Activated naive CD4-positive, alpha-beta T cell treated with anti-CD3 and anti-CD28 coated beads, Interleukin-2, amount 50 U/mL, for 24 hours (primary cell): ENCODE measurements around the gene RASA3.

Source experiments
- H3K27ac Mint-ChIP-seq: one replicate; pipeline ENCODE4 v1.8.0; 2021; ENCODE audit warnings: mild to moderate bottlenecking, mixed read lengths
- H3K27me3 Mint-ChIP-seq: one replicate; pipeline ENCODE4 v1.8.0; 2021; ENCODE audit warnings: mixed read lengths
- H3K36me3 Mint-ChIP-seq: one replicate; pipeline ENCODE4 v1.8.0; 2021; ENCODE audit warnings: mixed read lengths
- H3K4me1 Mint-ChIP-seq: one replicate; pipeline ENCODE4 v1.8.0; 2021; ENCODE audit warnings: mixed read lengths
- H3K4me3 Mint-ChIP-seq: one replicate; pipeline ENCODE4 v1.8.0; 2021; ENCODE audit warnings: mild to moderate bottlenecking, mixed read lengths
- H3K9me3 Mint-ChIP-seq: one replicate; pipeline ENCODE4 v1.8.0; 2021; ENCODE audit warnings: mixed read lengths

RASA3 gene

GRCh38 chr13:114097212-114097892, 35.1 kb downstream of the RASA3 start:
- peaks cover 78% of the 10 kb centered on the region for H3K4me1 Mint-ChIP-seq
- peak overlapping the region; percentile 95 for H3K27ac Mint-ChIP-seq
- H3K4me3 Mint-ChIP-seq = peak overlapping the region; percentile 47
- peaks cover 19% of the 10 kb centered on the region for H3K36me3 Mint-ChIP-seq
- peaks cover 9% of the 10 kb centered on the region for H3K9me3 Mint-ChIP-seq
- H3K27me3 Mint-ChIP-seq = no peaks in the 10 kb centered on the region

GRCh38 chr13:114096811-114097211, 35.6 kb downstream of the RASA3 start:
- H3K36me3 Mint-ChIP-seq = peaks cover 24% of the 10 kb centered on the region
- H3K4me3 Mint-ChIP-seq = peak overlapping the region; percentile 47
- peak overlapping the region; percentile 95 for H3K27ac Mint-ChIP-seq
- peaks cover 78% of the 10 kb centered on the region for H3K4me1 Mint-ChIP-seq
- H3K9me3 Mint-ChIP-seq = peaks cover 14% of the 10 kb centered on the region
- H3K27me3 Mint-ChIP-seq = no peaks in the 10 kb centered on the region

- Mint-ChIP-seq H3K9me3 (peaks cover 19% of the 10 kb centered on the region), H3K36me3 (peaks cover 29% of the 10 kb centered on the region), H3K27me3 (no peaks in the 10 kb centered on the region), H3K27ac (peak overlapping the region; percentile 95), H3K4me3 (no peak overlapping the region), H3K4me1 (peaks cover 80% of the 10 kb centered on the region)
These were observed 36.4 kb downstream of the RASA3 start for GRCh38 chr13:114096031-114096485.

- Mint-ChIP-seq H3K27me3 (no peaks in the 10 kb centered on the region), H3K9me3 (peaks cover 19% of the 10 kb centered on the region), H3K27ac (peak overlapping the region; percentile 95), H3K4me1 (peaks cover 82% of the 10 kb centered on the region), H3K4me3 (no peak overlapping the region), H3K36me3 (peaks cover 31% of the 10 kb centered on the region)
These were observed 36.9 kb downstream of the RASA3 start for GRCh38 chr13:114095486-114095885.

- peak overlapping the region; percentile 81 for H3K27ac Mint-ChIP-seq
- peaks cover 82% of the 10 kb centered on the region for H3K4me1 Mint-ChIP-seq
- no peaks in the 10 kb centered on the region for H3K27me3 Mint-ChIP-seq
- H3K4me3 Mint-ChIP-seq = no peak overlapping the region
- peaks cover 31% of the 10 kb centered on the region for H3K36me3 Mint-ChIP-seq
- peaks cover 19% of the 10 kb centered on the region for H3K9me3 Mint-ChIP-seq
These were observed 39.3 kb downstream of the RASA3 start for GRCh38 chr13:114093118-114093517.

GRCh38 chr13:114092468-114092867, 40.0 kb downstream of the RASA3 start:
- H3K4me1 Mint-ChIP-seq = peaks cover 76% of the 10 kb centered on the region
- no peak overlapping the region for H3K4me3 Mint-ChIP-seq
- peaks cover 19% of the 10 kb centered on the region for H3K9me3 Mint-ChIP-seq
- H3K27ac Mint-ChIP-seq = peak overlapping the region; percentile 23
- H3K36me3 Mint-ChIP-seq = peaks cover 34% of the 10 kb centered on the region
- no peaks in the 10 kb centered on the region for H3K27me3 Mint-ChIP-seq

- peaks cover 56% of the 10 kb centered on the region for H3K4me1 Mint-ChIP-seq
- peaks cover 19% of the 10 kb centered on the region for H3K9me3 Mint-ChIP-seq
- peaks cover 36% of the 10 kb centered on the region for H3K36me3 Mint-ChIP-seq
- H3K4me3 Mint-ChIP-seq = peak overlapping the region; percentile 24
- peak overlapping the region; percentile 95 for H3K27ac Mint-ChIP-seq
- H3K27me3 Mint-ChIP-seq = no peaks in the 10 kb centered on the region
These were observed 41.9 kb downstream of the RASA3 start for GRCh38 chr13:114090476-114090875.

GRCh38 chr13:114089751-114090400, 42.5 kb downstream of the RASA3 start:
- H3K4me1 Mint-ChIP-seq = peaks cover 50% of the 10 kb centered on the region
- H3K36me3 Mint-ChIP-seq = peaks cover 33% of the 10 kb centered on the region
- no peaks in the 10 kb centered on the region for H3K27me3 Mint-ChIP-seq
- peaks cover 19% of the 10 kb centered on the region for H3K9me3 Mint-ChIP-seq
- H3K27ac Mint-ChIP-seq = peak overlapping the region; percentile 95
- peak overlapping the region; percentile 24 for H3K4me3 Mint-ChIP-seq

GRCh38 chr13:114089341-114089740, 43.1 kb downstream of the RASA3 start:
- Mint-ChIP-seq H3K27me3 (no peaks in the 10 kb centered on the region), H3K9me3 (peaks cover 19% of the 10 kb centered on the region), H3K4me3 (no peak overlapping the region), H3K4me1 (peaks cover 46% of the 10 kb centered on the region), H3K36me3 (peaks cover 33% of the 10 kb centered on the region), H3K27ac (no peak overlapping the region)

GRCh38 chr13:114088863-114089262, 43.6 kb downstream of the RASA3 start:
- Mint-ChIP-seq H3K27ac (peak overlapping the region; percentile 26), H3K36me3 (peaks cover 28% of the 10 kb centered on the region), H3K4me1 (peaks cover 41% of the 10 kb centered on the region)

GRCh38 chr13:114088234-114088633, 44.2 kb downstream of the RASA3 start:
- Mint-ChIP-seq H3K9me3 (peaks cover 16% of the 10 kb centered on the region), H3K4me3 (no peak overlapping the region), H3K36me3 (peaks cover 22% of the 10 kb centered on the region), H3K4me1 (peaks cover 36% of the 10 kb centered on the region), H3K27ac (no peak overlapping the region), H3K27me3 (no peaks in the 10 kb centered on the region)

More at GRCh38 chr13:114088863-114089262, 43.6 kb downstream of the RASA3 start:
- H3K4me3 Mint-ChIP-seq = no peak overlapping the region
- peaks cover 19% of the 10 kb centered on the region for H3K9me3 Mint-ChIP-seq
- H3K27me3 Mint-ChIP-seq = no peaks in the 10 kb centered on the region

GRCh38 chr13:114087430-114087829, 45.0 kb downstream of the RASA3 start:
- peak overlapping the region; percentile 17 for H3K27ac Mint-ChIP-seq

GRCh38 chr13:114082849-114083645, 49.4 kb downstream of the RASA3 start:
- Mint-ChIP-seq H3K9me3 (no peaks in the 10 kb centered on the region), H3K27me3 (no peaks in the 10 kb centered on the region), H3K4me3 (no peak overlapping the region), H3K27ac (peak overlapping the region; percentile 74), H3K4me1 (peaks cover 35% of the 10 kb centered on the region), H3K36me3 (peaks cover 4% of the 10 kb centered on the region)

More at GRCh38 chr13:114087430-114087829, 45.0 kb downstream of the RASA3 start:
- H3K9me3 Mint-ChIP-seq = peaks cover 10% of the 10 kb centered on the region
- peaks cover 19% of the 10 kb centered on the region for H3K36me3 Mint-ChIP-seq
- H3K27me3 Mint-ChIP-seq = no peaks in the 10 kb centered on the region
- no peak overlapping the region for H3K4me3 Mint-ChIP-seq
- H3K4me1 Mint-ChIP-seq = peaks cover 38% of the 10 kb centered on the region

GRCh38 chr13:114081761-114082681, 50.4 kb downstream of the RASA3 start:
- no peak overlapping the region for H3K4me3 Mint-ChIP-seq
- H3K9me3 Mint-ChIP-seq = no peaks in the 10 kb centered on the region

More at GRCh38 chr13:114081761-114082681, 50.4 kb downstream of the RASA3 start:
- peak overlapping the region; percentile 84 for H3K27ac Mint-ChIP-seq
- H3K4me1 Mint-ChIP-seq = peaks cover 44% of the 10 kb centered on the region
- H3K27me3 Mint-ChIP-seq = no peaks in the 10 kb centered on the region
- no peaks in the 10 kb centered on the region for H3K36me3 Mint-ChIP-seq
